Stimulated activated CD4-positive, alpha-beta T cell treated with anti-CD3 and anti-CD28 coated beads, Interleukin-15, amount 100 ng/mL, for 48 hours (primary cell): ENCODE results near the gene COMTD1.
A peak's percentile ranks its signal among the peaks of the same experiment; 100 is the strongest.
"Not testable (repeated sequence)": the region's sequence is repeated elsewhere in the genome, so short reads cannot be mapped to it uniquely, and the experiment has no call there.

Experiments used
- DNase-seq, 2 donors: peaks; one replicate each; pipeline ENCODE4 v3.0.0-alpha.2; 2020; ENCODE audit warnings: low read depth in 2 of 2

Gene COMTD1

DNA sequence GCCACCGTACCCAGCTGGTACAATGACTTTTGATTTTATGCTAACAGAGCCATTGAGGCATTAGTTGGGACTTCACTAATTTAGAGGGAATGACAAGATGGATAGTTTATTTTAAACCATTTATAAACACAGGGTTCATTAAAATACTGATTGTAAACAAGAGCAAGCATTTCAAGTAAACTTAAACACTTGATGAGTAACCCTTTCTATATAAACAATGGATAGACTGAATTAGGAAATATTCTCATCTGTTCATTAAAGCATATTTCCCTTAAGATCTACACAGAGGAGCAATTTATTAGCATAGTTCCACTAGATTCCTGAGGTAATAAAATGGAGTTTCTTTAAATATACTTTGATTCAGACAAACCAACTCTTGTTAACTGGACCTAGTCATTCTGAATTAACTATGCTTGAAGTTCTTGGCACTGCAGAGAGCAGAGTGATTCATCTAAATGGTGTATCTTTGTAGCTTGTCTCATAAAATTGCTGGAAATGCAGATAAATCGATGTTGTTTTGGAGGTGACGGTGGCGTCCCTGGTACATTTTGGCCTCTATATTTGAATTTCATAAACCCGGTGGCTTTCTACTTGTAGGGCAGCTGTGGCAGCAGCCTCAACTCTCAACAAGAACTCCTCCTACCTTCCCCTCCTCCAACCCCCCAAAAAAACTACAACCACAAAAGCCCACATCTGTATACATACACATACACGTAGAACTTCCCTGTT, 40.6 kb downstream of the COMTD1 start:
- no peak for DNase-seq

DNA sequence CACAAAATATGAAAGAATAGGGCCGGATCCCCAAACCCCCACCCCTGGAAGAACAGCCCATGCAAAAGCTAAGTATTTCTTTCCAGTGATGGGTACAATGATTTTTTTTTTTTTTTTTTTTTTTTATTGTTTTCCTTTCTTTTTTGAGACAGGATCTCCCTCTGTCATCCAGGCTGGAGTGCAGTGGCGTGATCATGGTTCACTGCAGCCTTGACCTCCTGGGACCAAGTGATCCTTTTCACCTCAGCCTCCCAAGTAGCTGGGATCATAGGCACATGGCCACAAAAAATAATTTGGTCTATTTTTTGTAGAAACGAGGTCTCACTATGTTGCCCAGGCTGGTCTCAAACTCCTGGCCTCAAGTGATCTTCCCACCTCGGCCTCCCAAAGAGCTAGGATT, 41.1 kb downstream of the COMTD1 start:
- DNase-seq, result not testable (repeated sequence)

DNA sequence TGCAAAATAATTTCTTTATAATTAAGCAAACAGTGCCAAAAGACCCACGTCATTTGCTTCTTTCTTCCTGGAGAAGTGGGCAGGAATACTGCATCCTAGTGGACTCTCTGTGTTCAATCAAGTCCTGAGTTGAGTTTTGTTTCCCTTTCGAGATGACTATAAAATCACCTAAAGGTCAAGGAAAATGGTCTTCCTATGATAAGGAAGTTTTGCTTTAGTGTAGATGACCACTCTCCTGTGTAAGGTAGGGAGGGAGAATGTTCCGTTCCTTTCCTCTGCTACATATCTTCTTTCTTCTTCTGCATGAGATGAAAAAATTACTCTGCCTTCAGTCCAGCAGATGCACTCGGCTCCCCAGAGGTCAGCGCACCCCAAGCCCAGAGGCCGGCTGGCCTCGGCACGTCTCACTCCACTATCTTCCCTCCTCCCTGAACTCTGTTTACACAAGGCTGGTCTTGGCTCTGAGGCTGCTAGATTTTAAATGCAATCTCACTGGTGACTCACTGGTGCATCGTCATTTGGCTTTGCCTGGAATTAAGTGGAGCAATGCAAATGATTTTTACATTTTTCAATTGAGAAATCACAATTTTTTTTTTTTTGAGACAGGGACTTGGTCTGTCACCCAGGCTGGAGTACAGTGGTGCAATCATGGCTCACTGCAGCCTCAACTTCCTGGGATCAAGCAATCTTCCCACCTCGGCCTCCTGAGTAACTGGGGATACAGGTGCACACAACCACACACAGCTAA, 43.8 kb downstream of the COMTD1 start:
- DNase-seq, result no peak

DNA sequence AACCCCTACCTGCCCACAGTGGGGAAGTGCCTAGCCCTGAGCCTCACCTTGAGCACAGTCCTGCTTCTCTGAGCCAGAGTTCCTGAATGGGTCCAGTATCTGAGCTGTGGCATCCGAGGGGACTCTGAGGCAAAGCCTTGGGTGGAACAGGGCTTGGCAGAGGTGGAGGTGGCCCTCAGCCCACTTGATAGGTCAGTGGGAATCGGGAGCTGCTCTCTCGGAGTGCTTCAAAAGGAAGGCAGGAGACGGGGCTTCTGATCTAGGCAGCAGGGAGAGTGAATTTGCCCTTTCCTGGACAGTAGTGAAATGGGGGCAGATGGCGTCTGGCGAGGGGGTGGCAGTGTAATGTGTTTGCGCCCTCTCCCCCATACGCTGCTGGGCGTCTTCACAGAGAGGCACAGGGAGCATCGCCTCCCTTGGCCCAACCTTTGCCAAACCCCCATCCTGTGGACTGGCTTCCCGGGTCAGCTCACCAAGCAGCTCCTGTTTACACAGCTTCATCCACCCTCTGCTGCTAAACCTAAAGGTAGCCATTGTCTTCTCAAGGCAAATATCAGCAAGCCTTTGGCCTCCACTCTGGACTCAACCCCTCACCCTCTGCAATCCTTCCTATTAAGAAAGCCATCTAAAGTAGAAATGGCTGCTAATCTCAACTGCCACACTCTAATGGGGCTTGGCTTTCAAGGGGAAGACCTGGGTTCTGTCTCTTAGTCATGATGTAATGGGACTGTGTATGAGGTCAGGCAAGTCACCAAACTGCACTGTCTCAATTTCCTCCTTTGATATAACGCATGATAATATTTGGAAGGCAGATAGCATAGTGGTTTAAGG, 46.3 kb downstream of the COMTD1 start:
- DNase-seq, result no peak

DNA sequence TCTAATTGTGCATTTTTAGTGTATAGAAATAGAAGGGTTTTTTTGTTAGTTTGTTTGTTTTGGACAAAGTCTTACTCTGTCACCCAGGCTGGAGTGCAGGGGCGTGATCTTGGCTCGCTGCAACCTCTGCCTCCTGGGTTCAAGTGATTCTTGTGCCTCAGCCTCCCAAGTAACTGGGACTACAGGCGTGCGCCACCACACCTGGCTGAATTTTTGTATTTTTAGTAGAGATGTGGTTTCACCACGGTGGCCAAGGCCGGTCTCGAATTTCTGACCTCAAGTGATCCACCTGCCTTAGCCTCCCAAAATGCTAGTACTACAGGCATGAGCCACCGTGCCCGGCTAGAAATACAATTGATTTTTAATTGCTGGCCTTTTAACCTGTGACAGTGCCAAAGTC, 47.2 kb downstream of the COMTD1 start:
- not testable (repeated sequence) for DNase-seq

DNA sequence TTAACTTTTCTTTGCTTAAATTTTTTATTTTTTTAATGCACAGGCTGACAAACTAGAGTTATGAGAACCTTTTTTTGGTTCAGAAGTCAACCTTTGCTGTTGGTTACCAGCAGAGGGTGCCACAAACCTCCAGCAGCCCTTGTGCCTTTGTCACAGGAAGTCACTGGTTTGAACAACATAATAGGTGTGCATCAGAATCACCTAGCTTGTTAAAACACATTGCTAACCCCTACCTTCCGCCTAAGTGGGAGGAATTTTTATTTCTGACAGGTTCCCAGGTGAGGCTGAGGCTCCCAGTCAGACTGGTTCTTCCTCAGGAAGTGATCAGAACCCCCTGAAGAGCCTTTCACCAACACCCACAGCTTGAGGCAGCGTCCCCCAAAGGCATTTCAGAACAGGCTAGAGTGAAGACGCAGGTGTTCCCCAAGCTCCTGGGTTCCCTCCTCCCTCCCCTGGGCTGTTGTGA, 47.8 kb downstream of the COMTD1 start:
- DNase-seq, result peak; percentile 26 to 53

DNA sequence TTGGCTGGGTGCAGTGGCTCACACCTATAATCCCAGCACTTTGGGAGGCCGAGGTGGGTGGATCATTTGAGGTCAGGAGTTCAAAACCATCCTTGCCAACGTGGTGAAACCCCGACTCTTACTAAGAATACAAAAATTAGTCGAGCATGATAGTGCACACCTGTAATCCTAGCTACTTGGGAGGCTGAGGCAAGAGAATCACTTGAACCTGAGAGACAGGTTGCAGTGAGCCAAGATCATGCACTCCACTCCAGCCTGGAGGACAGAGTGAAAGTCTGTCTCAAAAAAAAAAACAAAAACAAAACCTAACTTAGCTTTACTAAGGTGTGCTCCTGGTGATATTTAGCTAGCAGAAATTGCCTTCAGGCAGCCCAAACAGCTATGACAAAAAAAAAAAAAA, 49.4 kb downstream of the COMTD1 start:
- DNase-seq, result no peak
